ENCODE measurements around the gene CTXN1. TPM values are rescaled to one million over a fixed set of nuclear protein-coding genes. Genes with fewer than 3 reads are reported as not detected.
A peak's percentile ranks its signal among the peaks of the same experiment; 100 is the strongest.

The CTXN1 gene
- total and polyA plus RNA-seq, 9 donors: 1.4 to 99.7 (median 5.4) TPM; not detected in 1

DNA sequence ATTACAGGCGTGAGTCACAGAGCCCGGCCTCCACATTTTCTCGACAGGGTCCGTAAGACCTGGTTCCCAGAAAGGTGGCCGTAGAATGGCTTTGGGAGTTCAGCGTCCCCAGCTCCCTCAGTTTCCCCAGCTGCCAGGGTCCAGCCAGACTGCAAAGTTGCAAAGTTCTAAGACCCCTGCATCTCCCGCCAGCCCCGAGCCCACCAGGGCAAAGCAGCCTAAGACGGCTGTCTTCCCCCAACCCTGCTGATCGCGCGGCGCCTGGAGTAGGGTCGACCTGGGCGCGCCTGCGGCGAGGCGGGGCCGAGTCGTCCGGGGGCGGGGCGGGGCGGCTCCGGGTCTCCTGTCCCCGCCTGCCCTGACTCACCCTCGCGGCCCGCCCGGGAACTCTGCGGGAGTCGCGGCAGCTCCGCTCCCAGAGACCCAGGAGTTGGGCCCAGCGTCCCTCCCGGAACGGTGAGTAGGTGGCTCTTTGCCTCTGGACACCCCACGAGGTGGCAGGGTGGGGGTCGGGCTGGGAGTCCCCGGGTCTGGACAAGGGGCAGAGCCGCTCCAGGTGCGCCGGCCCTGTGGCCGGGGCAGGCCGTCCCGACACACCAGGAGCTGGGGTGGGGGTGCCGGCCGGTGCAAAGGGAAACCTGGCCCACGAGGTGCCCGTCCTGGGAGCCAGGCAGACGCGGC lies 37.6 kb downstream of the CTXN1 start, which contains the start of gene LRRC8E:
LRRC8E (plus strand) TSS at position 366 of the 681 bp plus-strand sequence. CDS start 7,094 bp downstream, outside the sequence.
- 11 to 21% (median 11%) methylated on average over 25 to 53 of the region's 53 CpGs for WGBS, 3 donors

GRCh38 chr19:7887408-7888144 lies 38.4 kb downstream of the CTXN1 start:
- no peaks in the 10 kb centered on the region for H3K27me3 ChIP-seq
- H3K36me3 ChIP-seq: no peaks in the 10 kb centered on the region
- TF ChIP-seq EP300 (IDR thresholded peaks at IDR 0.05) (no peak), POLR2A (IDR thresholded peaks at IDR 0.05) (no peak), CTCF (IDR thresholded peaks at IDR 0.05) (no peak)
- no peak for DNase-seq
- no peaks in the 10 kb centered on the region for H3K4me1 ChIP-seq (ENCODE audit: insufficient read depth)
- no peak overlapping the region for H3K4me3 ChIP-seq
- H3K27ac ChIP-seq: no peak overlapping the region
- intact Hi-C loops (cut with DNase I): no loop called here
- no peaks in the 10 kb centered on the region for H3K9me3 ChIP-seq
- WGBS, 3 donors: 82 to 86% (median 83%) methylated on average over 16 of the region's 16 CpGs

More for the DNA sequence above, 37.6 kb downstream of the CTXN1 start, which contains the start of gene LRRC8E:
- Histone ChIP-seq H3K4me1 (ENCODE audit: insufficient read depth) (no peaks in the 10 kb centered on the region), H3K4me3 (no peak within 1 kb of the TSS), H3K36me3 (no peaks in the 10 kb centered on the region), H3K27ac (no peak within 1 kb of the TSS), H3K27me3 (no peaks in the 10 kb centered on the region), H3K9me3 (no peaks in the 10 kb centered on the region)
- peak in 3 of 5 donors; percentile 17 to 43 (median 33) for DNase-seq
- no peak for TF ChIP-seq EP300 (IDR thresholded peaks at IDR 0.05)
- no peak for TF ChIP-seq POLR2A (IDR thresholded peaks at IDR 0.05)
- TF ChIP-seq CTCF (IDR thresholded peaks at IDR 0.05): no peak
- intact Hi-C loops (cut with DNase I): no loop called here

DNA sequence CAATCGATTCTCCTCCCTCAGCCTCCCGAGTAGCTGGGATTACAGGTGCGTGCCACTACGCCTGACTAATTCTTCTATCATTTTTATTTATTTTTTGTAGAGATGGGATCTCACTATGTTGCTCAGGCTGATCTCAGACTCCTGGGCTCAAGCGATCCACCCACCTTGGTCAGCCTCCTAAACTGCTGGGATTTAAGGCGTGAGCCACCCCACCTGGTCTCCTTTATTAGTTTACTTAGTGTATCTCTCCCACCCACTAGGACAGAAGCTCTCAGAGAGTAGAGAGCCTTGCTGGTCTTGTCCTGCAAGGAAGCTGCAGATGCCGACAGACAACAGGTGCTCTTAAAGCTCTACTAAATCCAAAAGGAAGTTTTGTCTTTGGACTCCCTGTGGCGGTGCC lies 40.1 kb downstream of the CTXN1 start:
- no peaks in the 10 kb centered on the region for H3K9me3 ChIP-seq
- H3K36me3 ChIP-seq: no peaks in the 10 kb centered on the region
- WGBS, 3 donors: 81 to 86% (median 83%) methylated on average over 8 of the region's 8 CpGs
- no peak overlapping the region for H3K27ac ChIP-seq
- TF ChIP-seq EP300 (IDR thresholded peaks at IDR 0.05) (no peak), CTCF (IDR thresholded peaks at IDR 0.05) (no peak), POLR2A (IDR thresholded peaks at IDR 0.05) (no peak)
- H3K4me3 ChIP-seq: no peak overlapping the region
- no peak for DNase-seq
- H3K4me1 ChIP-seq (ENCODE audit: insufficient read depth): no peaks in the 10 kb centered on the region
- intact Hi-C loops (cut with DNase I): no loop called here
- H3K27me3 ChIP-seq: no peaks in the 10 kb centered on the region

DNA sequence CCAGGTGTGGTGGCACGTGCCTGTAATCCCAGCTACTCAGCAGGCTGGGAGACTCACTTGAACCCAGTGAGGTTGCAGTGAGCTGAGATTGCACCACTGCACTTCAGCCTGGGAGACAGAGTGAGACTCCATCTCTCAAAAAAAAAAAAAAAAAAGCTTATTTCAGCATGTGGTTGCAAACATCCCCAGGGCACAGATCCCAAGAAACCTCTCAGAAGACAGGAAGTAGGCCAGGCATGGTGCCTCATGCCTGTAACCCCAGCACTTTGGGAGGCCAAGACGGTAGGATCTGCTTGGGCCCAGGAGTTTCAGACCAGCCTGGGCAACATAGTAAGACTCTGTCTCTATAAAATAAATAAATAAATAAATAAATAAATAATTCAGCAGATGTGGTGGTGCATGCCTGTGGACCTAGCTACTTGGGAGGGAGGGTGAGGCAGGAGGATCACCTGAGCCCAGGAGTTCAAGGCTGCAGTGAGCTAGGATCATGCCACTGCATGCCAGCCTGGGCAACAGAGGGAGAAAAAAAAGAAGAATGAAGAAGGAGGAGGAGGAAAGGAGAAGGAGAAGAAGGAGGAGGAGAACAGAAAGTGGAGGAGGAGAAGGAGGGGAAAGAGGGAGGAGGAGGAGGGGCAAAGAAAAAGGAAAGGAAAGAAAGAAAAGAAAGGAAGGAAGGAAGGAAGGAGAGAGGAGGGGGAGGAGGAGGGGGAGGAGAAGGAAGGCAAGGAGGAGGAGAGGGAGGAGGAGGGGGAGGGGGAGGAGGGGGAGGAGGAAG lies 42.0 kb downstream of the CTXN1 start:
- Histone ChIP-seq H3K9me3 (no peaks in the 10 kb centered on the region), H3K36me3 (no peaks in the 10 kb centered on the region), H3K4me3 (no peak overlapping the region), H3K27ac (no peak overlapping the region), H3K27me3 (no peaks in the 10 kb centered on the region), H3K4me1 (ENCODE audit: insufficient read depth) (no peaks in the 10 kb centered on the region)
- no peak for DNase-seq
- WGBS, 3 donors: 62 to 80% (median 63%) methylated on average over 2 of the region's 2 CpGs
- no peak for TF ChIP-seq POLR2A (IDR thresholded peaks at IDR 0.05)
- no peak for TF ChIP-seq EP300 (IDR thresholded peaks at IDR 0.05)
- no peak for TF ChIP-seq CTCF (IDR thresholded peaks at IDR 0.05)
- intact Hi-C loops (cut with DNase I): no loop called here
